Suprapubic skin (tissue), 4 donors: Measurements from ENCODE around the gene PCNX2. TPM values are rescaled to one million over a fixed set of nuclear protein-coding genes. Genes with fewer than 3 reads are reported as not detected.

Source experiments
- DNase-seq, 2 donors: peaks; one replicate each; pipeline ENCODE4 v3.0.0-alpha.2; 2019; ENCODE audit warnings: low spot score in 2 of 2
- H3K27ac ChIP-seq: fragments of 200-600 bp; sonication (generic); one replicate; pipeline ENCODE4 v1.5.1; 2019
- H3K27me3 ChIP-seq: fragments of 200-600 bp; sonication (generic); one replicate; pipeline ENCODE4 v1.5.1; 2019
- H3K36me3 ChIP-seq: fragments of 200-600 bp; sonication (generic); one replicate; pipeline ENCODE4 v1.5.1; 2019
- H3K4me1 ChIP-seq: fragments of 200-600 bp; sonication (generic); one replicate; pipeline ENCODE4 v1.5.1; 2019
- H3K4me3 ChIP-seq: fragments of 200-600 bp; sonication (generic); one replicate; pipeline ENCODE4 v1.5.1; 2019; ENCODE audit warnings: mild to moderate bottlenecking
- H3K9me3 ChIP-seq: fragments of 200-600 bp; sonication (generic); one replicate; pipeline ENCODE4 v1.5.1; 2019
- CTCF ChIP-seq, 2 donors: fragments of 200-600 bp in 1 of 2; fragments of 450-650 bp in 1 of 2; sonication (generic) in 1 of 2; IDR thresholded peaks; one replicate each; pipeline ENCODE4 v1.5.1; 2016 to 2019; ENCODE audit warnings: antibody characterized with exemption in 2 of 2, mild to moderate bottlenecking in 1 of 2, moderate library complexity in 1 of 2
- EP300 ChIP-seq: sonication (generic); formaldehyde crosslinking; IDR thresholded peaks from one replicate; pipeline ENCODE4 v1.6.1; 2017; ENCODE audit warnings: antibody characterized with exemption
- POLR2A ChIP-seq, 2 donors: fragments of 450-650 bp; IDR thresholded peaks; one replicate each; pipeline ENCODE4 v1.6.1; 2017; ENCODE audit warnings: antibody characterized with exemption in 2 of 2, mild to moderate bottlenecking in 2 of 2, moderate library complexity in 2 of 2
- POLR2AphosphoS5 ChIP-seq, 3 donors: sonication (generic); formaldehyde crosslinking; IDR thresholded peaks; one replicate each; pipeline ENCODE4 v1.6.1; 2017; ENCODE audit warnings: antibody characterized with exemption in 3 of 3
- WGBS: methylation state at CpG from one replicate; pipeline ENCODE4 v1.1.5; 2018; 5-methylcytosine and 5-hydroxymethylcytosine counted together
- total RNA-seq, 4 donors: library from RNA; depleted of rRNA; stranded (reverse); fragments of >200 nt; gene quantifications; one replicate each; pipeline ENCODE4 v1.1.0, GENCODE V29; 2016

Gene PCNX2
- total RNA-seq, 4 donors from 2014 or later: 8.9 to 21.4 (median 14.3) TPM

GRCh38 chr1:233240371-233240770 is 55.2 kb downstream of the PCNX2 start:
- Histone ChIP-seq H3K9me3 (no peaks in the 10 kb centered on the region), H3K36me3 (no peaks in the 10 kb centered on the region), H3K27ac (no peak overlapping the region), H3K27me3 (no peaks in the 10 kb centered on the region), H3K4me3 (no peak overlapping the region), H3K4me1 (peaks cover 6% of the 10 kb centered on the region)
- no peak for TF ChIP-seq CTCF (IDR thresholded peaks at IDR 0.05)
- WGBS: 82% methylated on average over 5 of the region's 5 CpGs
- no peak for DNase-seq

- no peak overlapping the region for H3K27ac ChIP-seq
- TF ChIP-seq EP300: no peak
- no peak for TF ChIP-seq CTCF (IDR thresholded peaks at IDR 0.05)
- no peak for TF ChIP-seq POLR2A (IDR thresholded peaks at IDR 0.05)
- no peak for TF ChIP-seq POLR2AphosphoS5 (IDR thresholded peaks at IDR 0.05)
- DNase-seq: no peak
- 91% methylated on average over 9 of the region's 9 CpGs for WGBS
- no peaks in the 10 kb centered on the region for H3K27me3 ChIP-seq
- peaks cover 6% of the 10 kb centered on the region for H3K4me1 ChIP-seq
- H3K36me3 ChIP-seq: no peaks in the 10 kb centered on the region
- no peak overlapping the region for H3K4me3 ChIP-seq
- no peaks in the 10 kb centered on the region for H3K9me3 ChIP-seq
These were observed 56.6 kb downstream of the PCNX2 start for GRCh38 chr1:233238884-233239431.

DNA sequence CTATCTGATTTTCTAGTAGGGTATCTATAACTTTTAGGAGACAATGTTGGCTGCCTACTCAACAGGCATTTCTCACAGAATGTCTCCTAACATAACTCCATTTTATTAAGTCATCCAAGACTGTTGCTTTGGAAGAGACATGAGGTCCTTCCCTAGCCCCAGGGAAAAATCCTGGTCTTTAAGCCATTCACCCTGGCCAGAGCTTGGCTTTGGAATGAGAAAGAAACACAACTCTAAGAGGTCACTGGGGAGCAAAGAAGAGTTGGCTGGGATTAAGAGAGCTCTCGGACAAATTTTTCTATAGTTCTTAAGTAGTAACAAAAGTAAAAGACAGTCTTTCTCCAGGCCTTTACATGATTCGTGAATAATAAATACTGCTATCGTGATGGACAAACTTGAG is 57.9 kb downstream of the PCNX2 start:
- 80% methylated on average over 3 of the region's 3 CpGs for WGBS

DNA sequence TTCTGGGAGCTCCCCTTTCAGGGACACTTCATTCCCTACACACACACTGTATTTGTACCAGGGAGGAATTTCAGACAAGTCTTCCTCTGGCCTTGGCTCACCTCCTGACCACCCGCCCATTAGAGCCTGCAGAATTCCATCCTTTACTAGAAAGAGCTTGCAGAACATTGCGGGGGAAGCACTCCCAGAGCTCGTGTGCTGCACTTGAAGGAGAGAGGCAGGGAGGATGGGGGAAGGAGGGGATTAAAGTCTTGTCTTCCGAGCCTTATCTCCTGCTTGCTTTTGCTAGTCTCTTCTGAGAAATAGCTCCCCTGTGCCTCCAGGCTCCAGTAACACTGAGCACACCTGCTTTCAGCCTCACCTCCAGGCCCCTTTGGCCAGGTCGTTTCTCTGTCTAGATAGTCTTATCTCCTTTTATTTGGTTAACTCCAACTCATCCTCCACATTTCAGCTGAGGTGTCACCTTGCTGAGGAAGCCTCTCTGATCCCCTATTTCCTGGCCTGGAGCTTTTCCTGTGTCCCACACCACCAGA is 62.0 kb downstream of the PCNX2 start:
- TF ChIP-seq POLR2AphosphoS5 (IDR thresholded peaks at IDR 0.05) (no peak), EP300 (no peak), POLR2A (IDR thresholded peaks at IDR 0.05) (no peak), CTCF (IDR thresholded peaks at IDR 0.05) (no peak)
- no peak overlapping the region for H3K27ac ChIP-seq

More for the DNA sequence above, 57.9 kb downstream of the PCNX2 start:
- no peak overlapping the region for H3K27ac ChIP-seq
- no peaks in the 10 kb centered on the region for H3K27me3 ChIP-seq
- DNase-seq: no peak
- H3K4me1 ChIP-seq: peaks cover 6% of the 10 kb centered on the region
- TF ChIP-seq CTCF (IDR thresholded peaks at IDR 0.05) (no peak), EP300 (no peak), POLR2A (IDR thresholded peaks at IDR 0.05) (no peak), POLR2AphosphoS5 (IDR thresholded peaks at IDR 0.05) (no peak)
- H3K4me3 ChIP-seq: no peak overlapping the region
- H3K9me3 ChIP-seq: no peaks in the 10 kb centered on the region
- H3K36me3 ChIP-seq: no peaks in the 10 kb centered on the region

DNA sequence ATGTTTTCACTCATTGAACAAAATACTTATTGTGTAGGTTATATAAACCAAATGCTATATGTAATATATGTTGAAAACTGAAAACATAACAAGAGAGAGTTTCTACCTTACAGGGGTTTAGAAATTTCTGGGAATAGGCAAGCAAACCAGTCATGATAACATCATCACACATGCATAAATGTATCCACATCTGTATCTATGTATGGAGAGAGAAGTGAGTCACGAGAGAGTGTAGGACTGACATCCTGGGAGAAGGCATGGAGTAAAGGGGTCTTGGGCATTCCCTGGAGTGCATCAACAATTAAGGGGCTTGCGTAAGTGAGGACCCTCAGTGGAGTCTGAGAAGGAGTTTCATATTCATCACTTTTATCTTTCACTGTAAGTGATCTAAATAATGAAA is 65.5 kb downstream of the PCNX2 start:
- no peak for DNase-seq
- H3K36me3 ChIP-seq: no peaks in the 10 kb centered on the region
- H3K9me3 ChIP-seq: no peaks in the 10 kb centered on the region
- 95% methylated on average over 2 of the region's 2 CpGs for WGBS
- TF ChIP-seq POLR2AphosphoS5 (IDR thresholded peaks at IDR 0.05) (no peak), CTCF (IDR thresholded peaks at IDR 0.05) (no peak), POLR2A (IDR thresholded peaks at IDR 0.05) (no peak), EP300 (no peak)
- H3K4me3 ChIP-seq: no peak overlapping the region
- no peak overlapping the region for H3K27ac ChIP-seq
- H3K4me1 ChIP-seq: no peaks in the 10 kb centered on the region
- no peaks in the 10 kb centered on the region for H3K27me3 ChIP-seq

More for the DNA sequence above, 62.0 kb downstream of the PCNX2 start:
- H3K9me3 ChIP-seq: no peaks in the 10 kb centered on the region
- no peaks in the 10 kb centered on the region for H3K4me1 ChIP-seq
- no peaks in the 10 kb centered on the region for H3K27me3 ChIP-seq
- H3K4me3 ChIP-seq: no peak overlapping the region
- no peaks in the 10 kb centered on the region for H3K36me3 ChIP-seq
- WGBS: 88% methylated on average over 5 of the region's 5 CpGs
- no peak for DNase-seq
